Heart left ventricle (tissue), 13 donors: Measurements from ENCODE around the gene LRPAP1.

Experiments
- POLR2A ChIP-seq, 2 donors: fragments of 450-650 bp; IDR thresholded peaks; one replicate each; pipeline ENCODE4 v1.6.1; 2017; ENCODE audit warnings: antibody characterized with exemption in 2 of 2, mild to moderate bottlenecking in 2 of 2, moderate library complexity in 2 of 2
- TF ChIP-seq, protein P1 (sequence below), 12 donors: fragments of 200-600 bp; sonication (generic) in 4 of 12; IDR thresholded peaks; one replicate each; pipeline versions ENCODE4 v1.5.0 to v1.8.0; 2018 to 2022; ENCODE audit warnings: antibody characterized with exemption in 12 of 12, mild to moderate bottlenecking in 5 of 12
- donor health status: ischemic (EF 13 %, LVEDD 7.1; RV severe dilation, severe dysfunction).
- donor health status: DM: no; HTN: yes; CAD: no.
- donor health status: DM: no; HTN: no; CAD: no.
- donor health status: ischemic (EF 25% LVEDD 6.9; RV normal size, moderate dysfunction).
- donor health status: ischemic (EF 25% LVEDD 5.7; RV mildly dilated, moderate dysfunction).
- donor health status: ischemic (EF 35%, LVEDD 5.7; RV mildly dilated, moderate dysfunction).
- donor health status: nonischemic (EF 11% LVEDD 7.7; RV severe dilation, severe dysfunction).
- donor health status: DM: yes; HTN: yes; CAD: no.
- donor health status: PGD.
- donor health status: ischemic (EF 29% LVEDD 5.4; RV normal size, mild dysfunction).
- donor health status: nonischemic (EF 23%, LVEDD 6.1; RV moderate dilation, normal function).

- TF ChIP-seq POLR2A (IDR thresholded peaks at IDR 0.05): no peak
- TF ChIP-seq, protein P1, sequence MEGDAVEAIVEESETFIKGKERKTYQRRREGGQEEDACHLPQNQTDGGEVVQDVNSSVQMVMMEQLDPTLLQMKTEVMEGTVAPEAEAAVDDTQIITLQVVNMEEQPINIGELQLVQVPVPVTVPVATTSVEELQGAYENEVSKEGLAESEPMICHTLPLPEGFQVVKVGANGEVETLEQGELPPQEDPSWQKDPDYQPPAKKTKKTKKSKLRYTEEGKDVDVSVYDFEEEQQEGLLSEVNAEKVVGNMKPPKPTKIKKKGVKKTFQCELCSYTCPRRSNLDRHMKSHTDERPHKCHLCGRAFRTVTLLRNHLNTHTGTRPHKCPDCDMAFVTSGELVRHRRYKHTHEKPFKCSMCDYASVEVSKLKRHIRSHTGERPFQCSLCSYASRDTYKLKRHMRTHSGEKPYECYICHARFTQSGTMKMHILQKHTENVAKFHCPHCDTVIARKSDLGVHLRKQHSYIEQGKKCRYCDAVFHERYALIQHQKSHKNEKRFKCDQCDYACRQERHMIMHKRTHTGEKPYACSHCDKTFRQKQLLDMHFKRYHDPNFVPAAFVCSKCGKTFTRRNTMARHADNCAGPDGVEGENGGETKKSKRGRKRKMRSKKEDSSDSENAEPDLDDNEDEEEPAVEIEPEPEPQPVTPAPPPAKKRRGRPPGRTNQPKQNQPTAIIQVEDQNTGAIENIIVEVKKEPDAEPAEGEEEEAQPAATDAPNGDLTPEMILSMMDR (IDR thresholded peaks at IDR 0.05): no peak
Measured at GRCh38 chr4:3489451-3489962, 42.7 kb downstream of the LRPAP1 start.
